Activated gamma-delta T cell treated with Interleukin-2 at 50 U/mL for 16 hours (primary cell): ENCODE measurements around the gene TRPT1.
"Not testable (repeated sequence)": the region's sequence is repeated elsewhere in the genome, so short reads cannot be mapped to it uniquely, and the experiment has no call there.

Experiments
- DNase-seq: peaks from one replicate; pipeline ENCODE4 v3.0.0-alpha.2; 2020

The TRPT1 gene

DNA sequence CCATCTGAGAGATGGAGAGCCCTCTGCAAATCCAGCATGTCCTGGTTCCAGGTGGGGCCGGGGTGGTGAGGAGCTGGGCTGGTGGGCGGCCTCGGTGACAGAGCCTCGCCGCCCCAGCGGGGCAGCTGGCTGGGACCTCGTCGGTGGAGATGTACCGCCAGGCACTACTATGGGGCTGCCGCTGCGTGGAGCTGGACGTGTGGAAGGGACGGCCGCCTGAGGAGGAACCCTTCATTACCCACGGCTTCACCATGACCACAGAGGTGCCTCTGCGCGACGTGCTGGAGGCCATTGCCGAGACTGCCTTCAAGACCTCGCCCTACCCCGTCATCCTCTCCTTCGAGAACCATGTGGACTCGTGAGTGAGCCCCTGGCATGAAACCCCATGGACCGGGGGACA is 32.4 kb upstream of the TRPT1 start:
- DNase-seq: no peak

DNA sequence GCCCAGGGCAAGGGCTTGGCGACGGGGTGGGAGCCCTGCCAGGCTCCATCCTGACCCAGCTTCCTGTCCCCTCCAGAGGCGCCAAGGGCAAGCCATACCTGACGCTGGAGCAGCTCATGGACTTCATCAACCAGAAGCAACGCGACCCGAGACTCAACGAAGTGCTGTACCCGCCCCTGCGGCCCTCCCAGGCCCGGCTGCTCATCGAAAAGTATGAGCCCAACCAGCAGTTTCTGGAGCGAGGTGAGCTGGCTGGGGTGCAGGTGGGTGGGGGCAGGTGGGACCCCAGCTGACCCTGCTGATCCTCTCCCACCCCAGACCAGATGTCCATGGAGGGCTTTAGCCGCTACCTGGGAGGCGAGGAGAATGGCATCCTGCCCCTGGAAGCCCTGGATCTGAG is 30.3 kb upstream of the TRPT1 start:
- DNase-seq: no peak

DNA sequence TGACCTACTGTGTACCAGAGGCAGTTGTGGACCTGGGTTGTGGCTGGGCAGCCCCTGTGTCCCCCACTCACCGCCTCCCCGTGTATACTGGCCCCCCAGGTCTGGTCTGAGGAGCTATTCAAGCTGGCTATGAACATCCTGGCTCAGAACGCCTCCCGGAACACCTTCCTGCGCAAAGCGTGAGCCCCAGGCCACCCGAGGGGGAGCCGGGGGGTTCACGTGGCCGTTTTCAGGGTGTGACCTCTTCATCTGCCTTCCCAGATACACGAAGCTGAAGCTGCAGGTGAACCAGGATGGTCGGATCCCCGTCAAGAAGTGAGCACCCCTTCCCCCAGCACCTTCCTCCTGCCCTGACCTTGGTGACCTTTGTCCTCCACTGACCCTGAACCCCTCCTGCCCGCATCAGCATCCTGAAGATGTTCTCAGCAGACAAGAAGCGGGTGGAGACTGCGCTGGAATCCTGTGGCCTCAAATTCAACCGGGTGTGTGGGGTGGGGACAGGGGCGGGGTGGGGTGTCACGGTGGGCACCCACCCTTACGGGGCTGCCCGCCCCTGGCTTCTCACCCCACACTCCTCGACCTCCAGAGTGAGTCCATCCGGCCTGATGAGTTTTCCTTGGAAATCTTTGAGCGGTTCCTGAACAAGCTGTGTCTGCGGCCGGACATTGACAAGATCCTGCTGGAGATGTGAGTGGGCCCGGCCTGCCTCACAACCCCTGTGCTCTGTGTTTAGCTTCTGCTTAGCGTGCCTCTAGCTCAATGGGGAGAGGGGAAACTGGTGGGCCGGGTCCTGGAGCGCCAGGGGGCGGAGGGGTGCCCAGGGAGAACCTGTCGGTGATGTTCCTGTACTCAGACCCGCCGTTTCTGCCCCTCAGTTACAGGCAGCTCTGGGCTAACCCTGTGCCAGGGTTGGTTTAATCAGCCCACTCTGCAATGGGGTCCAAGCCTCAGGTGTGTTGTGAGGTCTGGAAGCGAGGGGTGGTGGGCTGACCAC is 29.4 kb upstream of the TRPT1 start:
- no peak for DNase-seq

DNA sequence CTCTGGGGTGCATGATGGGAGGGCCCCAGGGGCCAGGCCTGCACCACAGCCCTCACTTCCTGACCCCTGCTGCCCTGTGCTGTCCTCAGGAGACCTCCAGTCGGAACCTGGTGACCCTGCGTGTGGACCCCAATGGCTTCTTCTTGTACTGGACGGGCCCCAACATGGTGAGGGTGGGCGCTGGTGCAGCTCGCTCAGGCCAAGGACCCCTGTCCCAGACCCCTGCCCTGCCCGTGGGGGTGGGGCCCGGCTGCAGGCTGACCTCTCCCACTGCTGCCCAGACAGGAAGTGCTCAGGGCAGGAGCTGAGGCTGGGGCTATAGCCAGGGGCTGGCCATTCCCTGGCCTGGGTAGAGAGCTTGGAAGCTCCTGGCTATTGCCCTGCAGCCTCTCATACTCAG is 28.3 kb upstream of the TRPT1 start:
- DNase-seq: no peak

DNA sequence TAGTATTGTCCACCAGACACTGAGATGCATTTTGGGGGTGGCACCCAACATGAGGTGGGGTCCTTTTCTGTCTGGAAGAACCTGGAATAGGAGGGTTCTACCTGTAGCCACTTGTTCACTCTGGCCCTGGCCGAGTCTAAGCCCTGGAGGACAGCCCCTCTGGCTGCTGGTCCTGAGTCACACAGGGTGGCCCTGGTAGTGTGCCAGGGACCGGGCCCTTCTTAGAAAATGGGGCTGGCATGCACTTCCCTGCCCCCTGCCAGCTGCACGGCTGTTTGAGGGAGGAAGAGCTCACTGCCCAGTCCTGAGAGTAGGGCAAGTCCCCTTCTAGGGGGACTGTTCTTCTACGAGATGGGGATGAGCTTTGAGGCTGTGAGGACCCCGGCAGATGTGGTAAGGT is 27.5 kb upstream of the TRPT1 start:
- no peak for DNase-seq

DNA sequence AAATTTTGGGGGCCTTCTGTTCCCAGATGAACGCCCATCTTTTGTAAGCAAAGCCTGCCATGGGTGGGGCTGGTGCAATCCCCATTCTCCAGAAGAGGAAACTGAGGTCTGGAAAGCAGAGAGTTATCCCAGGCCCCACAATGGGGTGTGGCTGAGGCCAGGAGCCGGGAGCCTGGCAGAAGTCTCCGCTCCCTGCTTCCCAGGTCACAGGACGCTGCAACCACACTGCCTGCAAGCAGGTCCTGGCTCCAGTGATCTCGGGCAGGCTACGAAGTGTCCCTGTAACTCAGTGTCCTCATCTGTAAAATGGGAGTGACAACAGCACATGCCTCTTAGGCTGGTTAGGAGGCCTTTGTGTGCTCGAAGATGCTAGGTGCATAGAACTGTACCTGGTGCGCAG is 27.1 kb upstream of the TRPT1 start:
- DNase-seq: no peak

DNA sequence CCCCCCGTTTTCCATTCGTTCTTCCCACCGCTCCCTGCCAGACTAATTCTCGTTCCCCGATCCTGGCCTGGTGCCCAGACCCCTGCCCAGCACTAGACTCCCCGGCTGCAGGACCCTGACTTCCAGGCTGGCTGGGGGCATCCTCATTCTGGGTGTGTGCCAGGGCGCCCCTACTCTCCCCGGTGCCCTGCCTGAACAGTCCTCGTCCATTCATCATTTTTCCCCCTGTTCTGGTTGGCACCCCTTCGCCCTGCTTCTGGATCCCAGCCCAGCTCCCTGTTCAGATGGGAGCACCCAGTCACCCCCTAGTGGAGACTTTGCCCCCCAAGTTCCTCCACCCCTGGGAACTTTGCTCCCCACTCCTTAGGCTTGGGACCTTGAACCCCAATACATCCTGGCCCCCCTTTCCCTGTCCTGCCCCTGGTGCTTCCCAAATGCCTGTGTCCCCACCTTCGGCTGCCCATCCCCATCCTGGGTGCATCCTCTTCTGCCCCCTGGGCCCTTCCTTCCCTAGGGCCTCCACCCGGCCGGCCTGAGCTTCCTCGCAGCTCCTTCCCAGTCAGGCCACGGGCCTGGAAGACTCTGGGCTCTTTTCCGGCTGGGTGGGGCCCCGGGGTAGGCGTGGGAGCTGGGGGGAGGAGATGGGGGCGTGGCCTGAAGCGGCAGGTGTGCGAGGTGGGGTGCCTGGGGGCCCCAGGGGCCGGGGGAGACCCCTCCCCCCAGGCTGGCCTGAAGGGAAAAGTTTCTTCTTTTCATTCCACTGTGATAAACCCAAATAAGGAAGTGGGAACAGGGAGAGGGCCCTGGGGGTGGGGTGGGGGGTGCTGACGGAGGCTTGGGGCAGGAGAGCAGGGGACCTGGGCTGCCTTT is 26.3 kb upstream of the TRPT1 start:
- no peak for DNase-seq

DNA sequence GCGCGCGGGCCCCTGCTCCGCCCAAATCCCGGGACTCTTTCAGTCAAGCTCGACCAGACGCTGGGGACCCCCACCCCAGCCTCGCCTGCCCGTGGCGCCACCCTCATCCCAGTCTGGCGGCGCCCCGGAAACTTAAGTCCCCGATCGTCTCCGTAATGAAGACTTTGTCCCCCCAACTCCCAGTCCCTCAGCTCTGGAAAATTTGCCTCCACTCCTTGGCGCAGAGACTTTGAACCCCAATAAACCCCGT is 25.7 kb upstream of the TRPT1 start:
- no peak for DNase-seq

DNA sequence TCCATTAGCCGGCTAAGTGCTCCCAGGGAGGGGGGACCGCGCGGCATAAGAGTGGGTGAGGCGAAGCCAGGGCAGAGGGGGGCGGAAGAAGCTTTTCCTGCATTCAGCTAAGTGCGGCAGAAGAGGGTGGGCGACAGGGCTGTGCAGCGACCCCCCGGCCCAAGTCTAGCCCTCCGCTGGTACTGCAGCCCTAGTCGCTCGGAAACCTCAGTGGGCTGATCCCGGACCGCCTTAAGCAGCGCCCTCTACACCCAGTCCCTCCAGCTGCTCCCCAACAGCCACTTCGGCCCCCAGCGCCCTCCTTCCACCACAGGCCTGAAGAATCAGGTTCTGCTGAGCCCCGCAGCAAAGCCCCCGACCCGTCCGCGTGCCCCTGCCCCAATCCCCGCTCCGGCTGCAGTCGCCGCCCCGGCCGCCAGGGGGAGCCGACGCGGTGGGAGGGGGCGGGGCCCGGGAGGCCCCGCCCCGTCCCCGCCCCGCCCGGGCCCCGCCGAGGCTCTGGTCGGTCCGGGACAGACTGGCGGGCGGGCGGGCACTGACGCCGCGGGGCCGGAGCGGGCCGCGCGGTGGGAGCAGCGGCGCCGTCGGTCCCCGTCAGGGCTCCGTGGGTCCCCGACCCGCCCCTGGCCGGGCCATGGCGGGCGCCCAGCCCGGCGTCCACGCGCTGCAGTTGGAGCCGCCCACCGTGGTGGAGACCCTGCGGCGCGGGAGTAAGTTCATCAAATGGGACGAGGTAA is 25.2 kb upstream of the TRPT1 start, which contains the start of gene PLCB3:
PLCB3 (plus strand) TSS at position 515 of the 737 bp plus-strand sequence; CDS start at position 635, 120 bp downstream.
- DNase-seq: peak; percentile 59

DNA sequence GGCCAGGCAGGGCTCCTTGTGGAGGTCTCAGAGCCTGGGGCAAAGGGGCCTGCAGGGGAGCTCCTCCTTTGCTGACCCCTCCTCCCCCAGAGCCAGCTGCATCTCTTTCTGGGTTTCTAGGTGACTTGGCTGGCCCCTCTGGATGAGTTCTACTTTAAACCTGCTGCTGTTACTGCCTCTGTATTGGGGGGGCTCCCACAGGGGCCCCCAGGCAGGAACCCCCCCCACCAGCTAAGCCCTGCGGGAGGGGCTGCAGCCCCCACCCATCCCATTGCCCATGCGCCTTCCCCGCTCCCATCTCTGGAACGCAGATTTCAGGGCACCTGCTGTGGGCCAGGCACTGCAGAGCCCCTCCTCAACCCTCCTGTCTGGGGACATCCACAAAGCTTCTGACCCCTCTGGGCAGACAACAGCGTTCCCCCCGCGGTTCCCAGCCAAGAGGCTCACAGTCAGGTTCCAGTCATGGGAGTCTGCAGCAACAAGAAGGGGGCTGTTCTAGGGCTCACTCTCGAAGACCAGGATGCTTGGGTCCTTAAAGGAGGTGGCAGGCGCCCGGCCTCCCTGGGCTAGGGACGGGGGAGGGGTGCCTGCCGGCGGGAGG is 24.5 kb upstream of the TRPT1 start:
- DNase-seq: no peak

DNA sequence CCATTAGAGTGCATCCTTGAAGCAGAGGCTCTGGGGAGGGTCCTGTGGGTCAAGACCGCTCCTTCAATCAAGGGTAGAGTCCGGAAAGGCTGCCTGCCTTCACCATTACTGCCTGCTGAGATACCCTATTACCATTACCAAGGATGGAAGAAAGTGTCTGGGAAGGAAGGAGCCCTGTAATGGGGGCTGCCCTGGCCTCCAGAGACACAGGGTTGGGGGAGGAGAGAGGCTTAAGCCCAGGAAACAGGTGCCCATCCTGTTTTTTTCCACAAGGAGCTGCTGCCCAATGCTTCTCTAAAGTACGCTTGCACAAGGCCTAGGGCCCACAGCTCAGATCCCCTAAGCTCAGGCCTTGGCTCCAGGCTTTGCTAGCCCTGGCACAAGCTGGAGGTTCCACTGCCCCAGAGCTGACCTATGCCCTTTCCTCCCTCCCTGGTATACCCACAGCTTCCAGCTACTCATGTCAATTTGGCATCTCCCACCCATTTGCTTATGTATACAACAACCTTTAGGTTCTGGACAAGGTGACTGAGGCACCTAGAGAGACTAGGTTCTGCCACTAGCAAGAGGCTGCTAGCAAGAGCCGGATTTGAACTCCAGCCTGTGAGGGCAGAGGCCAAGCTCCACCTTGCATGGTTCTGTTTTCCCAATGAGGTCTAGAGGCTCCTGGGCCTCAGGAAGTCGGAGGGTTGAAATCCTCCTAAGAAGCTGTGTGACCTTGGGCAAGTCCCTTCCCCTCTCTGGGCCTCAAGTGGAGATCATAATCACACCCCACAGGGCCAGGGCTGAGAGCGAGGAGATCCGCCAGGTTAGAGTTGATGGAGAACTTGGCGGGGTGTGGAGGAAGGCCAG is 23.8 kb upstream of the TRPT1 start:
- DNase-seq: no peak

DNA sequence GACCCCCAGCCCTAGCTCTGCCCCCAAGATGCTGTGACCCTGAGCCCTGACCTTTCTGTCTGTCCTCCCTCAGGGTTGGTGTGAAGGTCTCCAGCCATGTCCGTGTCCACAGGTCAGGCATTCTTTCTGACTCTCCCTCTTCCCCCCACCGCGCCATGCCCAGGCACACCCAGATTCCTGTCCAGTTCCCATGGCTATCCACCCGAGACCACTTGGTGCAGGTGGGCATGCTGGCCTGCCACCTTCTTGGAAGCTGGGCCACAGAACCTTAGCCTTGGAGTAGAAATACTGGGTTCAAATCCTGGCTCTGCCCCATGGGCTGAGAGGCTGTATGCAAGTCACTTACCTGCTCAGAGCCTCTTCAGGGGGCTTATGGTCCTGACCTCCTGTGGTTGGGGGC is 23.1 kb upstream of the TRPT1 start:
- no peak for DNase-seq

DNA sequence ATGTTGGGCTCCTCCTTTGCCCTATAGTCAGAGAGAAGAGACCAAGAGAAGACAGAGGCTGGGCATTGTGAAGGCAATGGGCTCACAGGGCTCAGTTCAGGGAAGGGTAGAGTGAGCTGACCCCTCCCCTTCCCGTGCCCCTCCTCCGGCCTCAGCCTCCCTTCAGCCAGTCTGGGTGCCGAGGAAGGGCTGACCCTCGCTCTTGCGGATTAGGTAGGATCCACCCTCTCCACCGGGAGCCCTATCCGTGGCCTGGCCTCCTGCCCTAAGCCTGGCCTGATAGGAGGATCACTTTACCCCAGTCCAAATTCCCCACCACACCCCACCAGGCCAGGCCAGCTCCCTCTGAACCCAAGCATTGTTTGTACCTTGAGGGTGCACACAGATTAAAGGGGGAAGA is 22.6 kb upstream of the TRPT1 start:
- DNase-seq: no peak

DNA sequence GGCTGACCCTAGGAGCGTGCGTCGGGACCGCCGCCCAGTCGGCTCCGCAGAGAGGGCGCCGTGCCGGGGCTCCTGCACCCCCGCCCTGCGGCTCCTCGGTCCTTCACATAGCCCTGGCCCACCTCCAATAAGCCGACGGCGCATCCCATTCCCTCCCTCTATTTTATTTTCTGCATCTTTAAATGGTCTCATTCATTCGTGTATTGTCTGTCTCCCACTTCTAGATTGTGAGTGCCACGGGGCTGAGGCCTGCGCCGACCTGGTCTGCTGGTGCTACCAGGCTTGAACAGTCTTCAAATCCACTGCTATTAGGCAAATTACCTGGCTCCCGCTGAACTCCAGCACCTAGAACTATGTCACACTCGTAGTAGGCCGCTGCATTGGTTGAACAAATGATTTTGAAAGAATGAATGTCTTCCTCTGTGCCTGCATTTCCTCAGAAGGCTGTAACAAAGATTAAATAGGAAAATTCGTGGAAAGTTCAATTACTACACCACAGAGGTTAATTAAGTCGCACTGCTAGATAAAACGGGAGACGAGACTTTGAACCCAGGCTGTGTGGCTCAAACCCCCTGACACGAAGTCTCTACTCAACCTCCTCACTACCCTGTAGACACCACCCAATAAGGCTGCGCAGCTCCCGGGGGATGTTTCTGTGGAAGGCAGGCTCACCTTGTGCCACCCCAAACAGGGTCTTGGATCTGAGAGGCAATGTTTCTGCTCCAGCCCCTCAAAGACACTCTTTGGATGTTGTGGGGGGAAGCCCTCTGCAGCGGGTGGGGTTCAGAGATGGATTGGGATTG is 21.9 kb upstream of the TRPT1 start:
- no peak for DNase-seq

DNA sequence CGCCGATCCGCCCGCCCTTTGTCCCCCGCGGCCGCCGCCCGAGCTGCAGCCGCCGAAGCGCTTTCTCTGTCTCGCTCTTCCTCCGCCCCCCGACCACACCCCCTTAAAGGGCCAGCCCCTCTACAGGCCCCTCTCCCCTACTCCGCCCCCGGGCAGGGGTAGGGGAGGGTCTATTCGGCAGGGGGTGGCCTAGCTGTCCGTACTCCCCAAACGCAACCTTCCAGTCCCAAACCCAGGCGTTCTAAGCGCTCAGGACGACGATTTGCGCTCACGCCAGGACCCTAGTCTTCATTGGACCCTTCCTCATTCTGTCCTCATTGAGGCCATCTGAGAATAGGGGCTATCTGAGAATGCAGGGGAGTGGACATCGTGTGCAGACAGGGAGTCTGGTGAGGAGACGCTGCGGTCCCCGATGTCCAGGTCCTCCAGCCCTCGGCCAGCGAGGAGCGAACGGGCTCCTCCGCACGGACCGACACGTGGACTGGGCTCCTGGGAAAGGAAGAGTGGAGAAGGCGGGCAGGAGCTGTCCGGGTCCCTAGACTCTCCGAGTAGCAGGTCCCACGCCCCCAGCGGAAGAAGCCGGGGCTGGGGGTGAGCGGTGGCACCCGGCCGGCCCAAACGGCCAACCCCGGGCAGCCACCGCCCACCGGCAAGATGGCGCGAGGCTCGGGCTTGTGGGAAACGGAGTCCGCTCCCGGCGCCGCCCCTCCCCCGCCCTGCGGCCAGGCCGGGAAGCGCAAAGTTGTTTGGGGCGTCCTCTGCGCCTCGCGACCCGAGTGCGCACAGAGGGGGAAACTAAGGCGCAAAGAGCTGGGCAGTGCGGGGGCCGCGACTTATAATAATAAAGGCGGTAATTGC is 21.1 kb upstream of the TRPT1 start, which contains the start of gene PPP1R14B:
PPP1R14B (minus strand) TSS at position 73 of the 858 bp plus-strand sequence. CDS start 270 bp downstream, outside the sequence.
- DNase-seq: peak; percentile 79

DNA sequence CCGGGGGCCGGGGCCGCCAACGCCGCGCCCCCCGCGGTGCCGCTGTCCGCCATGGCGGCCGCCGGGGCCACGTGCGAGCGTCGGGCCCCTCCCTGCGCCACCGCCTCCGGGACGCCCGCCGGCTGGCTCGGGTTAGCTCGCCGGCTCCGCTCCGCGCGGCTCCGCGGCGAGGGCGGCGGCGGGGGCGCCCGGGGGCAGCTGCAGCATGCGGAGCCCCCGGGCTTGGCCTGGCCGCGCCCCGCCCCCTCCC is 20.6 kb upstream of the TRPT1 start:
- DNase-seq: not testable (repeated sequence)

DNA sequence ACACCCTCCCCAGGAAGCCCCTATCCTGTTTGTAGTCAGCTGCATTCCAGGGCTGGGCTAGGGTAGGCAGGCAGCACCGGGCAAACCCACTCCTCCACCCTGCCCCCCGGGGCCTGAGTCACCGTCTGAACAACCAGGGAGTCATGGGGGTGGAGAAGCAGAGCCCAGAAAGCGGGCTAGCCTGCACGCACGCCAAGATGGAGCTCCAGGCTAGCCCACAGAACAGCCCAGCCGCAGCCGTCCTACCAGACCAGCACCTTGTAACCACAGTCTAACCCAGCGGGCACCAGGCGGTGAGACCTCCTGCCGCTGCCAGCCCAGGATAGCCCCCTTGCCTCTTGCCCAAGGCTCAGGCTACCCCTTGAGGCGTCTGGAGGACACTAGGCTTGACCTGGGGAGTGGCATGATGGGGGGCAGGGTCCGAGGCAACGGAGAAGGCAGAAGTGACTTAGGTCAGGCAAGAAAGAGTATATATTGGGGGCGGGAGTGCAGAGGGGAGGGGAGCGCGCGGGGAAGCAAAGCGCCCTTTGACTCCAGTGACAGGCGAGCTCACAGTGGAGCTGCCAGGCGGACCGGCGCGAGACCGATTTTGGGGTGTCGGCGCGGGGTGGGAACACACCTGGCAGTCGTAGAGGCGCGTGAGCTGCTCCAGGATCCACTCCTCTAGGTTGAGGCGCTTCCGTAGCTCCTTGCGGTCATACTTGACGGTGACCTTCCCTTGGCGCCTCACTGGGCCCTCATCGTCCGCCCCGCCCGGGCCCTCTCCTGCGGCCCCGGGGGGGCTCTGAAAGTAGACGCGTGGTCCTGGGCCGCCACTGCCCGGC is 20.0 kb upstream of the TRPT1 start:
- peak; percentile 70 for DNase-seq

DNA sequence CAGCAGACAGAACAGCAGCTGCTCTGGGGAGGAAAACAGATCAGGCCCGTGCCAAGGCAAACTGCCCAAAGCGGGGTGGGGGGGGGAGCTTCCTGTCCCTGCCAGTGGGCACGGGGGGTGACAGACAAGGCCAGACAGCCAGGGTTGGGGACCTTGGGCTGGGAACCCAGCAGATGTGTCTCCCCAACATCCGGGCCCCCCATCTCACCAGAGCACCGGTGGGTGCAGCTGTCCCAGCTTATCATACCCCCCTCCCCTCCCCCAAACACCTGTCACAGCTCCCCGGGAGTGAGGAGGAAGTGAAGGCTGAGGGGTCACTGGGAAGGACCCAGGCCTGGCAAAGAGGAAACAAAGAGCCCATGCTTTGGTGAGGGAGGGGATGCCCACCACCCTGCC is 19.4 kb upstream of the TRPT1 start:
- peak; percentile 73 for DNase-seq

DNA sequence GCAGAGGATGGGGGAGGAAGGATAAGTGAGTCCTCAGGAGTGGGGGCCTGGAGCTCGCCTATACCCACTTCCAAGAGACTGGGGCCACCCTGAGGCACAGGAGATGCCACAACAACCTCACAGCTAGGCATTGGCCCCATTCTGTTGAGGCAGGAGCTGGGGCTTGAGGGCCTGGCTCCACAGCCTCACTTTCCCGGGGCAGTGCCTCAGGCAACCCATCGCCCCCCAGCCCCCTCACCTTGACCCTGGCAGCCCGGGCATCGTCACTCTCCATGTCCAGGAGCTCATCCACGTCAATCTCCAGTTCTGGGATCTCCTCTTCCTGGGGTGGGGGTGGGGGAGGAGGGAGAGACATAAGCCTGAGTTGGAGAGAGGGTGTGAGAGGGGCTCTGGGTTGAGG is 19.0 kb upstream of the TRPT1 start:
- no peak for DNase-seq
